H1 (cell line): ENCODE results near the gene MLC1.

Experiments
- ATF3 ChIP-seq: IDR thresholded peaks from 2 replicates; pipeline ENCODE4 v1.6.1; 2011; ENCODE audit warnings: low read depth, mild to moderate bottlenecking, low read length; ENCODE audit not compliant: insufficient read depth
- CHD2 ChIP-seq: IDR thresholded peaks from 2 replicates; pipeline ENCODE4 v1.6.1; 2012; ENCODE audit warnings: low read length, improper control_type of control experiment
- CREB1 ChIP-seq: IDR thresholded peaks from 2 replicates; pipeline ENCODE4 v1.6.1; 2012; ENCODE audit warnings: inconsistent platforms
- CTCF ChIP-seq, 3 experiments: IDR thresholded peaks; 1 replicate in 2 of 3; 2 replicates in 1 of 3; pipeline versions ENCODE4 v1.5.1 to v1.6.1; 2011; ENCODE audit warnings: low read length in 3 of 3, mild to moderate bottlenecking in 3 of 3, inconsistent platforms in 2 of 3, low read depth in 1 of 3, moderate library complexity in 1 of 3; ENCODE audit not compliant: insufficient read depth in 1 of 3; ENCODE audit errors: control extremely low read depth in 1 of 3
- EZH2 ChIP-seq: fragments of 200-600 bp; sonication (generic); IDR thresholded peaks from 2 replicates; pipeline ENCODE4 v1.7.1; 2012; ENCODE audit warnings: low read depth, mild to moderate bottlenecking, moderate library complexity, low read length, inconsistent platforms; ENCODE audit not compliant: severe bottlenecking
- JUND ChIP-seq: IDR thresholded peaks from 2 replicates; pipeline ENCODE4 v1.6.1; 2011; ENCODE audit warnings: mild to moderate bottlenecking, improper control_type of control experiment, low read length
- RFX5 ChIP-seq: IDR thresholded peaks from 2 replicates; pipeline ENCODE4 v1.6.1; 2011; ENCODE audit warnings: low read depth, low read length, improper control_type of control experiment, borderline replicate concordance
- RXRA ChIP-seq: IDR thresholded peaks from 2 replicates; pipeline ENCODE4 v1.6.1; 2011; ENCODE audit warnings: low read depth, mild to moderate bottlenecking, low read length, moderate library complexity; ENCODE audit not compliant: insufficient read depth
- SIN3A ChIP-seq, 2 experiments: IDR thresholded peaks in 1 of 2; conservative IDR thresholded peaks in 1 of 2; 2 replicates each; pipeline ENCODE4 v1.6.1; 2011 to 2012; ENCODE audit warnings: low read length in 2 of 2, improper control_type of control experiment in 1 of 2, low read depth in 1 of 2, mild to moderate bottlenecking in 1 of 2
- SUZ12 ChIP-seq: fragments of 200-600 bp; sonication (generic); IDR thresholded peaks from 2 replicates; pipeline ENCODE4 v1.6.1; 2012; ENCODE audit warnings: mild to moderate bottlenecking, inconsistent platforms, low read length, moderate library complexity, mixed read lengths

GRCh38 chr22:50086526-50086925, 1.3 kb upstream of the MLC1 start:
- TF ChIP-seq ATF3 = no peak
- no peak for TF ChIP-seq CHD2
- TF ChIP-seq JUND = no peak
- TF ChIP-seq SUZ12 = no peak
- TF ChIP-seq EZH2 = no peak
- no peak for TF ChIP-seq CTCF (IDR thresholded peaks at IDR 0.05; ENCODE audit: control extremely low read depth in 1 of 3, insufficient read depth in 1 of 3, low read depth in 1 of 3, low read length in 3 of 3)
- TF ChIP-seq RXRA = no peak
- TF ChIP-seq RFX5 = no peak
- no peak for TF ChIP-seq CREB1
- TF ChIP-seq SIN3A (conservative IDR thresholded peaks at IDR 0.05 in 1 of 2, IDR thresholded peaks at IDR 0.05 in 1 of 2; ENCODE audit: low read depth in 1 of 2, low read length in 2 of 2) = no peak
